GM18526 (cell line): ENCODE results near the gene CDC40.

Experiments used
- POLR2A ChIP-seq: IDR thresholded peaks from 3 replicates; pipeline ENCODE4 v1.6.1; 2011; ENCODE audit not compliant: insufficient read length; ENCODE audit errors: extremely low read depth

Gene CDC40

GRCh38 chr6:110246378-110246777 is 66.2 kb downstream of the CDC40 start:
- no peak for TF ChIP-seq POLR2A

DNA sequence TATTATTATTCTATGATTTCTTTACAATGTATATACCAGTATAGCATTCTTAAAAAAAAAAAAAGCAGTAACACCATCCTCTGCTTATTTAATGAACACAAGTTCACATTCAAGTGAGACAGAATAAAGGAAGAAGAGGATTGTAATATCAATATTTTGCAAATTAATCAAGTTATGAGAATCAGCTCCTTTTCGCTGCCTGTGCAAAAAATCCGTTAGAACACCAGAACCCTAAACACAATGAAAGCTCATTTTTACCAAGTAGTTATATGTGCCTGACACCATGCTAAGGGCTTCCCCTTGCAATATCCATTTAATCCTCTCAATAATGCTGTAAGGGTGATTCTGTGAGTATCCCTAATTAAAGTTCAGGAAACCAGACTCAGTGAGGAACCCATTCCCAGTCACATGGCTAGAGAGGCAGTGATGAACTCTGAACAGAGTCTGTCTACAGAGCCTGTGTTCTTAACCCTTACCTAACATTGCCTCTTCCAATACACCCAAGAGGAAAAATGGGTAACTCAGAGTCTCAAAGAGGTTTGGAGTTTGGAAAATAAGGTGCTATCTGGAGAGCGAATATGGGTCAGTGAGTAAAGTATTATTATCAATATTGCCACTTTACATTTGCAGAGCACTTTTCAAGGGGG is 66.8 kb downstream of the CDC40 start:
- TF ChIP-seq POLR2A, result no peak

- no peak for TF ChIP-seq POLR2A
Observed at GRCh38 chr6:110250058-110250457, 69.8 kb downstream of the CDC40 start.

DNA sequence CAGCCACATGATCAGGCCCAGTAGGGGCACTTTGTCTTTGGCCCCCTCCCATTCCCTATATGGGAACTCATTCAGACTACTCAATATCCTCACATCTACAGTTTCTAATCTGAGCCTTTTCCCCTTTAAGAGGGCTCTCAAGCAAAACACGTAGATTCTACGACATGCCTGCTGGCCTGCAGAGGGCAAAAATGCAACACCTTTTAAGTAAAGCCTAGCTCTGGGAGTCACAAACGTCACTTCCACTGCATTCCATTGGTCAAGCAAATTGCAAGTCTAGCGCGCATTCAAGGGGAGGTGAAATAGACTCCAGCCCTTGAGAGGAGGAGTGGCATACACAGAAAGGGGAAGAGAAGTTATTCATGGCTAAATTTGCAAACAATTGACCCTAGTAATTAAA is 70.6 kb downstream of the CDC40 start:
- no peak for TF ChIP-seq POLR2A

GRCh38 chr6:110255211-110255750 is 75.1 kb downstream of the CDC40 start:
- TF ChIP-seq POLR2A, result no peak

- TF ChIP-seq POLR2A, result no peak
Observed at GRCh38 chr6:110256366-110256765, 76.1 kb downstream of the CDC40 start.

GRCh38 chr6:110265273-110265672 is 85.0 kb downstream of the CDC40 start:
- TF ChIP-seq POLR2A, result no peak

DNA sequence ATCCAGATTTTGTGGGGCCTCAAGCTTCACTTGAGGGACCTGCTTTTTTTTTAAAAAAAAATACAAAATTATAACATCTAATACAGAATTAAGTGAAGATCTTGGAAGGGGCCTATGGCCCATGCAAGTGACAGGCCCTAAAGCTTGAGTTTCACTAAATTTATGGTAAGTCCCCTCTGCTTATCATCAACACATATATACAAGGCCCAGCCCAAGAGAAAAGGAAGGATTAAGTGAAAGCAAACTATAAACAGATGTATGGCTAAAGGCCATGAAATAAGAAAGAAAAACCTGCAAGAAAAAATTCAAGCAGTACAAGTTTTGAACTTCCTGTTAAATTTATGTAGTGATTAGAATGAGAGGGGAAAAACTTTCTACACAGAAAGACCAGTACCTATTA is 86.8 kb downstream of the CDC40 start:
- no peak for TF ChIP-seq POLR2A

- no peak for TF ChIP-seq POLR2A
Observed at GRCh38 chr6:110269623-110270022, 89.4 kb downstream of the CDC40 start.

DNA sequence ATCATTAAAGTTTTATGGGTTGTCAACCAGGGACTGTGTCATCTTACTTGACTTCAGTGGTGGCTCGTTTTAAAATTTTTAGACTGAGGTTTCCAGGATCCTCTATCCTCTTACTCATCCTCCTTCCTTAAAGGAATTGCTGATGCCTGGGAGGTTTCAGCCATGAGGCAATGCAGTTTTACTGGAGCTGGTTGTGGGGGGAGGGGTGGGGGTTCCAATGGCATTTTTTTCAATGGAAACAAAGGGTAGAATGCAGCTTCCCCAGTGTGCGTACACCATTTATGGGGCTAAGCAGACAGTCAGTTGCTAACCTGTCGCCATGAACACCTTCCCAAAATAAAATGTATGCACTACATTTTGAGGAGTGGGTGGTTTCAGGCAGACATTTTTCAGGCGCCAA is 89.9 kb downstream of the CDC40 start:
- TF ChIP-seq POLR2A, result no peak

- no peak for TF ChIP-seq POLR2A
Observed at GRCh38 chr6:110271732-110272022, 91.5 kb downstream of the CDC40 start.

GRCh38 chr6:110277100-110277665 is 97.0 kb downstream of the CDC40 start:
- no peak for TF ChIP-seq POLR2A
